Measurements from ENCODE around the gene LRMDA. TPM values are rescaled to one million over a fixed set of nuclear protein-coding genes. Genes with fewer than 3 reads are reported as not detected.

The LRMDA gene
- total and polyA plus RNA-seq, 2 of the 13 experiments (the other 11 are each of a cell fraction or from before 2014, with no cell fraction given), result 13.4 to 22.0 TPM

DNA sequence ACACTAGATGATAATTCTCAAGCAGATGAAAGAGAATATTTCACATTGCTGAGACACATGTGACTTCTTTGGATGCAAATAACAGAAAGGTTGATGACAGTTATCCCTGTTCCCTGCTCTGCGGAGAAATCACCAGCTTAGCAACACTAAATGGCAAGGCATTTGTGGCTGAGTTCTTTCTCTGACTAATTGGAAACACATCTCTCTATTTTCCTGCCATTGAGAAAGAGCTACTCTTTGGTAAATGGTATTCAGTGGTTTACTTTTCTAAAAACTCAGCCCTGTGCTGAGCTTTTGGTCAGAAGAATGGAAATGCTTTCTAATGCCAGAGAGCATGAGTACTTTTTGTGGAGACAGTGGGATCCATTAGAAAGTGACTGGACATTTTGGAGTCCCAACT is 771.4 kb downstream of the LRMDA start (continued):
- TF ChIP-seq, protein P1, sequence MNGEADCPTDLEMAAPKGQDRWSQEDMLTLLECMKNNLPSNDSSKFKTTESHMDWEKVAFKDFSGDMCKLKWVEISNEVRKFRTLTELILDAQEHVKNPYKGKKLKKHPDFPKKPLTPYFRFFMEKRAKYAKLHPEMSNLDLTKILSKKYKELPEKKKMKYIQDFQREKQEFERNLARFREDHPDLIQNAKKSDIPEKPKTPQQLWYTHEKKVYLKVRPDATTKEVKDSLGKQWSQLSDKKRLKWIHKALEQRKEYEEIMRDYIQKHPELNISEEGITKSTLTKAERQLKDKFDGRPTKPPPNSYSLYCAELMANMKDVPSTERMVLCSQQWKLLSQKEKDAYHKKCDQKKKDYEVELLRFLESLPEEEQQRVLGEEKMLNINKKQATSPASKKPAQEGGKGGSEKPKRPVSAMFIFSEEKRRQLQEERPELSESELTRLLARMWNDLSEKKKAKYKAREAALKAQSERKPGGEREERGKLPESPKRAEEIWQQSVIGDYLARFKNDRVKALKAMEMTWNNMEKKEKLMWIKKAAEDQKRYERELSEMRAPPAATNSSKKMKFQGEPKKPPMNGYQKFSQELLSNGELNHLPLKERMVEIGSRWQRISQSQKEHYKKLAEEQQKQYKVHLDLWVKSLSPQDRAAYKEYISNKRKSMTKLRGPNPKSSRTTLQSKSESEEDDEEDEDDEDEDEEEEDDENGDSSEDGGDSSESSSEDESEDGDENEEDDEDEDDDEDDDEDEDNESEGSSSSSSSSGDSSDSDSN (CRISPR knock-in tag; IDR thresholded peaks at IDR 0.05), result no peak
- TF ChIP-seq POLR2AphosphoS2 (IDR thresholded peaks at IDR 0.05; ENCODE audit: low read depth, low read length) (no peak), ZNF746 (CRISPR knock-in tag; IDR thresholded peaks at IDR 0.05) (no peak), HNF4G (IDR thresholded peaks at IDR 0.05; ENCODE audit: borderline replicate concordance, low read depth, low read length) (no peak), HNF4G (CRISPR knock-in tag; IDR thresholded peaks at IDR 0.05; ENCODE audit: borderline replicate concordance, low read depth) (no peak), PHF20 (CRISPR knock-in tag; IDR thresholded peaks at IDR 0.05) (no peak)
- TF ChIP-seq, protein P2, sequence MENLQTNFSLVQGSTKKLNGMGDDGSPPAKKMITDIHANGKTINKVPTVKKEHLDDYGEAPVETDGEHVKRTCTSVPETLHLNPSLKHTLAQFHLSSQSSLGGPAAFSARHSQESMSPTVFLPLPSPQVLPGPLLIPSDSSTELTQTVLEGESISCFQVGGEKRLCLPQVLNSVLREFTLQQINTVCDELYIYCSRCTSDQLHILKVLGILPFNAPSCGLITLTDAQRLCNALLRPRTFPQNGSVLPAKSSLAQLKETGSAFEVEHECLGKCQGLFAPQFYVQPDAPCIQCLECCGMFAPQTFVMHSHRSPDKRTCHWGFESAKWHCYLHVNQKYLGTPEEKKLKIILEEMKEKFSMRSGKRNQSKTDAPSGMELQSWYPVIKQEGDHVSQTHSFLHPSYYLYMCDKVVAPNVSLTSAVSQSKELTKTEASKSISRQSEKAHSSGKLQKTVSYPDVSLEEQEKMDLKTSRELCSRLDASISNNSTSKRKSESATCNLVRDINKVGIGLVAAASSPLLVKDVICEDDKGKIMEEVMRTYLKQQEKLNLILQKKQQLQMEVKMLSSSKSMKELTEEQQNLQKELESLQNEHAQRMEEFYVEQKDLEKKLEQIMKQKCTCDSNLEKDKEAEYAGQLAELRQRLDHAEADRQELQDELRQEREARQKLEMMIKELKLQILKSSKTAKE (CRISPR knock-in tag; IDR thresholded peaks at IDR 0.05; ENCODE audit: borderline replicate concordance), result no peak
- TF ChIP-seq, protein P3, sequence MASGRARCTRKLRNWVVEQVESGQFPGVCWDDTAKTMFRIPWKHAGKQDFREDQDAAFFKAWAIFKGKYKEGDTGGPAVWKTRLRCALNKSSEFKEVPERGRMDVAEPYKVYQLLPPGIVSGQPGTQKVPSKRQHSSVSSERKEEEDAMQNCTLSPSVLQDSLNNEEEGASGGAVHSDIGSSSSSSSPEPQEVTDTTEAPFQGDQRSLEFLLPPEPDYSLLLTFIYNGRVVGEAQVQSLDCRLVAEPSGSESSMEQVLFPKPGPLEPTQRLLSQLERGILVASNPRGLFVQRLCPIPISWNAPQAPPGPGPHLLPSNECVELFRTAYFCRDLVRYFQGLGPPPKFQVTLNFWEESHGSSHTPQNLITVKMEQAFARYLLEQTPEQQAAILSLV (CRISPR knock-in tag; IDR thresholded peaks at IDR 0.05; ENCODE audit: borderline replicate concordance), result no peak
- TF ChIP-seq, protein P4, sequence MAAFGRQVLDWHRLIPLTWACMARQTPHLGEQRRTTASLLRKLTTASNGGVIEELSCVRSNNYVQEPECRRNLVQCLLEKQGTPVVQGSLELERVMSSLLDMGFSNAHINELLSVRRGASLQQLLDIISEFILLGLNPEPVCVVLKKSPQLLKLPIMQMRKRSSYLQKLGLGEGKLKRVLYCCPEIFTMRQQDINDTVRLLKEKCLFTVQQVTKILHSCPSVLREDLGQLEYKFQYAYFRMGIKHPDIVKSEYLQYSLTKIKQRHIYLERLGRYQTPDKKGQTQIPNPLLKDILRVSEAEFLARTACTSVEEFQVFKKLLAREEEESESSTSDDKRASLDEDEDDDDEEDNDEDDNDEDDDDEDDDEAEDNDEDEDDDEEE (CRISPR knock-in tag; IDR thresholded peaks at IDR 0.05), result no peak

Measured in HepG2 (cell line).